Ovary (tissue), 9 donors: ENCODE results near the gene CHMP3. TPM values are rescaled to one million over a fixed set of nuclear protein-coding genes. Genes with fewer than 3 reads are reported as not detected.
"Not testable (repeated sequence)": the region's sequence is repeated elsewhere in the genome, so short reads cannot be mapped to it uniquely, and the experiment has no call there.

Source experiments
- DNase-seq, 5 donors: peaks; one replicate each; pipeline ENCODE4 v3.0.0-alpha.2; 2019 to 2020
- H3K27ac ChIP-seq, 2 donors: fragments of 200-600 bp; one replicate each; pipeline versions ENCODE4 v1.5.1 to v1.8.0; 2019 to 2022
- H3K27me3 ChIP-seq: fragments of 200-600 bp; one replicate; pipeline ENCODE4 v1.8.0; 2022
- H3K36me3 ChIP-seq: fragments of 200-600 bp; sonication (generic); one replicate; pipeline ENCODE4 v1.5.1; 2019
- H3K4me1 ChIP-seq: one replicate; pipeline ENCODE4 v1.8.1; 2013; ENCODE audit warnings: mild to moderate bottlenecking, moderate library complexity; ENCODE audit not compliant: insufficient read depth
- H3K4me3 ChIP-seq: fragments of 200-600 bp; sonication (generic); one replicate; pipeline ENCODE4 v1.5.1; 2017
- H3K9me3 ChIP-seq, 2 donors: fragments of 200-600 bp in 1 of 2; sonication (generic) in 1 of 2; one replicate each; pipeline versions ENCODE4 v1.5.1 to v1.8.1; 2013 to 2019; ENCODE audit warnings: mild to moderate bottlenecking in 1 of 2, moderate library complexity in 1 of 2
- EP300 ChIP-seq: sonication (generic); formaldehyde crosslinking; IDR thresholded peaks from one replicate; pipeline ENCODE4 v1.6.1; 2017; ENCODE audit warnings: antibody characterized with exemption
- POLR2A ChIP-seq: fragments of 450-650 bp; IDR thresholded peaks from one replicate; pipeline ENCODE4 v1.6.1; 2017; ENCODE audit warnings: antibody characterized with exemption, mild to moderate bottlenecking, moderate library complexity
- WGBS, 3 donors: extraction: QIAGEN DNeasy Blood & Tissue Kit in 1 of 3; methylation state at CpG; one replicate each; pipeline versions ENCODE4 v1.1.5 to v1.1.7; 2013 to 2017; 5-methylcytosine and 5-hydroxymethylcytosine counted together
- intact Hi-C, 4 donors: fragments of 100-400 bp; cut with DNase I; formaldehyde crosslinking; loops; one replicate each; pipeline versions ENCODE4 v1.11.0 to v1.15.1; 2022 to 2023
- polyA plus RNA-seq, 2 donors: library from polyadenylated mRNA; stranded (reverse); fragments of 200-250 nt in 1 of 2; fragments of 350-450 nt in 1 of 2; fragmentation: Illumina TruSeq in 1 of 2; extraction: RNeasy Lipid Tissue Mini Kit (QIAGEN cat#74804) in 1 of 2; gene quantifications; one replicate each; pipeline ENCODE4 v1.2.3, GENCODE V29; 2013 to 2014
- total RNA-seq, 7 donors: library from RNA; depleted of rRNA in 2 of 7; stranded (reverse); fragments of >200 nt in 2 of 7; fragmentation: NEBNext Ultra II Directional in 3 of 7; extraction: Animal tissue kit (Norgen Biotek cat#: 25700) in 3 of 7; gene quantifications; one replicate each; pipeline versions ENCODE4 v1.1.0 to v1.2.4, GENCODE V29; 2016 to 2023
- TF ChIP-seq, protein P1 (sequence below), 3 donors: fragments of 450-650 bp in 2 of 3; fragments of 200-600 bp in 1 of 3; IDR thresholded peaks; one replicate each; pipeline versions ENCODE4 v1.5.1 to v1.8.0; 2016 to 2022; ENCODE audit warnings: antibody characterized with exemption in 3 of 3, mild to moderate bottlenecking in 1 of 3
- donor health status: DM: no; HTN: no; CAD: no; lungs with moderate emphysema.
- donor health status: DM: no; HTN: no; CAD: no.
- donor health status: Bipolar disorder and iron deficiency.
- donor health status: DM: yes; HTN: yes; CAD: no.
- donor health status: DM: no; HTN: no; CAD: no.
- donor health status: DM: yes; HTN: yes; CAD: no.

The CHMP3 gene
- total and polyA plus RNA-seq, 9 donors: 38.6 to 255 (median 94.2) TPM

GRCh38 chr2:86598966-86599365, 35.7 kb upstream of the CHMP3 start:
- H3K27ac ChIP-seq: no peak overlapping the region
- no peak overlapping the region for H3K4me3 ChIP-seq
- no peaks in the 10 kb centered on the region for H3K27me3 ChIP-seq
- no peaks in the 10 kb centered on the region for H3K36me3 ChIP-seq
- TF ChIP-seq, protein P1, sequence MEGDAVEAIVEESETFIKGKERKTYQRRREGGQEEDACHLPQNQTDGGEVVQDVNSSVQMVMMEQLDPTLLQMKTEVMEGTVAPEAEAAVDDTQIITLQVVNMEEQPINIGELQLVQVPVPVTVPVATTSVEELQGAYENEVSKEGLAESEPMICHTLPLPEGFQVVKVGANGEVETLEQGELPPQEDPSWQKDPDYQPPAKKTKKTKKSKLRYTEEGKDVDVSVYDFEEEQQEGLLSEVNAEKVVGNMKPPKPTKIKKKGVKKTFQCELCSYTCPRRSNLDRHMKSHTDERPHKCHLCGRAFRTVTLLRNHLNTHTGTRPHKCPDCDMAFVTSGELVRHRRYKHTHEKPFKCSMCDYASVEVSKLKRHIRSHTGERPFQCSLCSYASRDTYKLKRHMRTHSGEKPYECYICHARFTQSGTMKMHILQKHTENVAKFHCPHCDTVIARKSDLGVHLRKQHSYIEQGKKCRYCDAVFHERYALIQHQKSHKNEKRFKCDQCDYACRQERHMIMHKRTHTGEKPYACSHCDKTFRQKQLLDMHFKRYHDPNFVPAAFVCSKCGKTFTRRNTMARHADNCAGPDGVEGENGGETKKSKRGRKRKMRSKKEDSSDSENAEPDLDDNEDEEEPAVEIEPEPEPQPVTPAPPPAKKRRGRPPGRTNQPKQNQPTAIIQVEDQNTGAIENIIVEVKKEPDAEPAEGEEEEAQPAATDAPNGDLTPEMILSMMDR (IDR thresholded peaks at IDR 0.05): no peak
- no peak for TF ChIP-seq POLR2A
- TF ChIP-seq EP300: no peak
- WGBS, 3 donors: 39 to 50% (median 44%) methylated on average over 2 of the region's 2 CpGs
- intact Hi-C loops: no loop called here
- no peaks in the 10 kb centered on the region for H3K4me1 ChIP-seq
- H3K9me3 ChIP-seq: no peaks in the 10 kb centered on the region
- no peak for DNase-seq

DNA sequence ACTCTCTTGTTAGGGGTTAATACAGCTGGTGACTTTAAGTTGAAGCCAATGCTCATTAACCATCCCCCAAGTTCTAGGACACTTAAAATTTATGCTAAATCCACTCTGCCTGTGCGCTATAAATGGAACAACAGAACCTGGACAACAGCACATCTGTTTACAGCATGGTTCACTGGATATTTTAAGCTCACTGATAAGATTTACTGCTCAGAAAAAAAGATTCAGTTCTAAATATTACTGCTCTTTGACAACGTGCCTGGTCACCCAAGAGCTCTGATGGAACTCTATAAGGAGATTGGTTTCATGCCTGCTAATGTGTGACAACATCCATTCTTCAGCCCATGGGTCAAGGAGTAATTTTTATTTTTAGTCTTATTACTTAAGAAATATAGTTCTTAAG, 32.9 kb upstream of the CHMP3 start:
- Histone ChIP-seq H3K4me1 (no peaks in the 10 kb centered on the region), H3K27ac (no peak overlapping the region)
- WGBS, 3 donors: 34 to 41% (median 36%) methylated on average over 2 of the region's 2 CpGs

GRCh38 chr2:86593266-86593665, 30.0 kb upstream of the CHMP3 start:
- TF ChIP-seq POLR2A (no peak), EP300 (no peak)
- TF ChIP-seq, protein P1 (IDR thresholded peaks at IDR 0.05): no peak
- intact Hi-C loops: no loop called here
- Histone ChIP-seq H3K4me3 (no peak overlapping the region), H3K36me3 (no peaks in the 10 kb centered on the region), H3K4me1 (no peaks in the 10 kb centered on the region), H3K27me3 (no peaks in the 10 kb centered on the region), H3K9me3 (no peaks in the 10 kb centered on the region), H3K27ac (no peak overlapping the region)
- no peak for DNase-seq
- 59 to 70% (median 59%) methylated on average over 2 of the region's 2 CpGs for WGBS, 3 donors

More for the DNA sequence above, 32.9 kb upstream of the CHMP3 start:
- Histone ChIP-seq H3K4me3 (no peak overlapping the region), H3K27me3 (no peaks in the 10 kb centered on the region), H3K9me3 (no peaks in the 10 kb centered on the region), H3K36me3 (no peaks in the 10 kb centered on the region)
- TF ChIP-seq, protein P1 (IDR thresholded peaks at IDR 0.05): no peak
- no peak for TF ChIP-seq EP300
- TF ChIP-seq POLR2A: no peak
- intact Hi-C loops: no loop called here
- DNase-seq: no peak

- Histone ChIP-seq H3K36me3 (no peaks in the 10 kb centered on the region), H3K4me1 (no peaks in the 10 kb centered on the region), H3K27ac (no peak overlapping the region), H3K9me3 (no peaks in the 10 kb centered on the region), H3K27me3 (no peaks in the 10 kb centered on the region), H3K4me3 (no peak overlapping the region)
- WGBS, 3 donors: 6 to 18% (median 6%) methylated on average over 3 of the region's 3 CpGs
- DNase-seq: peak in 1 of 5 donors; percentile 34
- intact Hi-C loops: no loop called here
- no peak for TF ChIP-seq POLR2A
- no peak for TF ChIP-seq EP300
- TF ChIP-seq, protein P1 (IDR thresholded peaks at IDR 0.05): no peak
Observed at GRCh38 chr2:86592547-86593230, 29.4 kb upstream of the CHMP3 start.

GRCh38 chr2:86589701-86590100, 26.5 kb upstream of the CHMP3 start:
- WGBS, 3 donors: 95 to 97% (median 96%) methylated on average over 5 of the region's 5 CpGs

More at GRCh38 chr2:86589701-86590100, 26.5 kb upstream of the CHMP3 start:
- H3K4me3 ChIP-seq, DNase-seq, H3K4me1 ChIP-seq, H3K27me3 ChIP-seq, intact Hi-C loops, H3K27ac ChIP-seq, H3K36me3 ChIP-seq, H3K9me3 ChIP-seq: not testable (repeated sequence)
